HPDE6-E6E7 (cell line): ENCODE data around the gene CARS1.

ENCODE experiments used
- DNase-seq: peaks from one replicate; pipeline ENCODE4 v3.0.0; 2011; ENCODE audit warnings: missing footprints; ENCODE audit errors: extremely low spot score

CARS1 gene

DNA sequence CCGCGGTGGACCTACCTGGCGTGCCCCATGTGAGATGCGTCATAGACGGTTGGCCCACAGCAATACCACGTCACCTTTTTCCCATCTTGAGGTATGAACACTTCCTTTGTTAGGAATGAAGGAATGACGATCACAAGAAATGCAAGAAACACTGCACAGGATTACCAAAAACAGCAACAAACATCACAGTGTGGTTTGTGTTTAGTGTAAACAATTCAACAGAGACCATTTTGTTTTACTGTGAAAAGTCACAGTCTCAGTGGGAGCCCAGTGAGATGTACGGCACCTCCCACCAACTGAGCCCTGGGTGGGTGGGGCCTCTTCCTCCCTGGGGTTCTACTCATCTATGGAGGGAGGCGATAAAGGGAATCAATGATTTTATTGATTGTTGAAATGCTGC is 16.3 kb downstream of the CARS1 start:
- no peak for DNase-seq

DNA sequence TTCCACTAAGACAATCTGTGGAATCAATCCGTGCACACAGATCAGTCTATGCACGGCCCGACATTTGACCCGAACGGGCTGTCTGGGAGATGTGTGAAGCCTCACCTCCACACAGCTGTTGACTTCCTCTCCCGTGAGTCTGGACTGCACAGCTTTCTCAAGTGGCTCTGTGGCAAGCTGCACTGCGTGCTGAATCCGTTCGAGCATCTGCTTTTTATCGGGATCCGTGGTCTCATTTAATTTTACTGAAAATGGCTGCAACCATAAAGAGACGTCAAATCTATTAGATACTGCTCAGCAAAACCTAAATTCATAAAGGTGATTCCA is 19.3 kb downstream of the CARS1 start:
- no peak for DNase-seq

DNA sequence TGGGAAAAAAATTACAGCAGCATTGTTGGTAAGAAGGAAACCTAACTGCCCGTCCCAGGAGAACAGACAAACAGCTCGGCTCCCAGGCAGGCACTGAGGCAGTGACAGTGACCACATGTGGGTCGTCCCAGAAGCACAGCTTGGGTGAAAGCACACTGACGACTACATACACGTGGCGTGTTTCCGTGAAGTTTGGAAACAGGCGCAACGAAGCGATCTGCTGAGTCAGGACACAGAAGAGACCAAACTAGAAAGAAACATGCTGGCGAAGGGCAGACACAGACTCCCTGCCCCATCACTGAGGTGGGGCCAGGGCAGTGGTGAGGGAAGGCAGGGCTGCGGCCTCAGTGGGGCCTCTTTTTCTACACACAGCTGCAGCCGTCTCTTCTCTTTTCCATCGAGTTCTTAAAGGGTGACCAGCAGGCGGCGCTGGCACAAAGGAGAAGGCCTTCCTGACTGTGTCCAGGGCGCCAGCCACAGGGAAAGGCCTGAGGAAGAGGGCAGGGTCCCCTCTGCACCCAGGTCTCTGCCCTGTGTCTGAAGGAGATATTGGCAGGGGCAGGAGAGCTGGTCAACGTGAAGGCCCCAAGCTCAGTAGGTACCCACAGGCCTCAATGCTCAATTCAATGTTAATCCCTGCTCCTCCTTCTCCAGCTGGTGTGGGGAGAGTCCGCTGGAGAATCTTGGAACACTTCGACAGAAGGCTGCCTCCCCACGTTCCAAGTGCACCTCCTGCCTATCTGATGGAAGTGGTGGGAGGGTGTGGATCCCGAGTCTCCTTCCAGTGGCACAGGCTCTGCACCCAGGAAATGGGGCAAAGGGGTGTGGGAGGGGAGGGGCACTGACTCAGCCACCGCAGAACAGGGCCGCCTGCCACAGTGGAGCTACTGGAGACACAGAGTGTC is 19.9 kb downstream of the CARS1 start:
- peak; percentile 70 for DNase-seq

DNA sequence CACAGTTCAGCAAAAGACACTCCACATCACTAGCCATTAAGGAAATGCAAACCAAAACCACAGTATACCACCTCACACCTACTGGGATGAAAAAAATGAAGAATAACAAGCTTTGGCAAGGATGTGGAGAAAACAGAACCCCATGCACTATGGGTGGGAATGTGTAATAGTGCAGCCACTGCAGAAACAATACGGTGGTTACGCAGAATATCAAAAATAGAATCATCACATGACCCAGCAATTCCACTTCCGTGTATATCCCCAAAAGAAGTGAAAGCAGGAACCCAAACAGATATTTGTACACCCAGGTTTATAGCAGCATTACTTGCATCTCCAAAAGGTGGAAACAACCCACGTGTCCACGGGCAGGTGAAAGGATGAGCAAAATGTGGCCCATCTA is 20.8 kb downstream of the CARS1 start:
- no peak for DNase-seq

GRCh38 chr11:3035333-3035732 is 21.9 kb downstream of the CARS1 start:
- no peak for DNase-seq

- DNase-seq, result no peak
These were observed 26.7 kb downstream of the CARS1 start for GRCh38 chr11:3030289-3031070.

DNA sequence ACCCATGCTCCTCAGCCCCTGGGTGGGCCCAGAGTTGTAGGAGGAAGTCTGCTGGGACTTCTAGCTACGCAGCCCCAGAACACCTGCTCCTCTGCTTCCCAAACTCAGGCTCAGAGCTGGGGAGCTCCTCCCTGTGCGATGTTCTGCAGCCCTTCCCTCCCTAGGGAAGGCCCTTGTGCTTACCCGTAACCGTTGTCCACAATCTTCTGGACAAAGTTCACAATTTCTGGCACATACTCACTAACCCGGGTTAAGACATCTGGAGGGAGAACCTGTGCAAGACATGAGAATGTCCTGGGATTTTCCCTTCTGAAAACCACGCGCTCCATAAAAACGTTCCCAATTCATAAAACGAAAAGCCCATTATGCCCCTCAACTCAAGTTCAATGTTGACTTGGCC is 28.4 kb downstream of the CARS1 start:
- DNase-seq, result no peak

DNA sequence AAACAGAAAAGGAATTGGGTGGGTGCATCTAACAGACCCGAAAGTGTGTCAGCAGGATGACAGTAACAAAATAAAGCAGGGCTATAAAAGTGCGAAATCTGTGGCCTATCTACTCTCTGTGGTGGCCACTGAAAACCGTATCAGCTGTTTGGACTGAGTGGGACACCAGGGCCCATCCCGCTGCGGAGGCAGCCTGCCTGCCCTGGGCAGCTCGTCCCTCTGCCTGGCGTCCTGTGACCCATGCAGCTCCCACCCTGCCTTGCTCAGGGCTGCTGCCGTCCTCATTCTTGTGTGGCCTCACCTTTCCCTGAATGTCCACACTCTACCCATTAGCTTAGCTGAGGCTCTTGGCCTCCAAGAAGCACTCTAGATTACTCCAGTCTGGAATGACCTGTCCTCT is 30.4 kb downstream of the CARS1 start:
- no peak for DNase-seq

- peak; percentile 64 for DNase-seq
These were observed 34.2 kb downstream of the CARS1 start for GRCh38 chr11:3022982-3023381.

- DNase-seq, result peak; percentile 49
These were observed 34.8 kb downstream of the CARS1 start for GRCh38 chr11:3022300-3022967.

GRCh38 chr11:3021125-3021524 is 36.1 kb downstream of the CARS1 start:
- peak; percentile 50 for DNase-seq

- no peak for DNase-seq
These were observed 37.2 kb downstream of the CARS1 start for GRCh38 chr11:3020011-3020410.

- no peak for DNase-seq
These were observed 38.6 kb downstream of the CARS1 start for GRCh38 chr11:3018596-3018995.

DNA sequence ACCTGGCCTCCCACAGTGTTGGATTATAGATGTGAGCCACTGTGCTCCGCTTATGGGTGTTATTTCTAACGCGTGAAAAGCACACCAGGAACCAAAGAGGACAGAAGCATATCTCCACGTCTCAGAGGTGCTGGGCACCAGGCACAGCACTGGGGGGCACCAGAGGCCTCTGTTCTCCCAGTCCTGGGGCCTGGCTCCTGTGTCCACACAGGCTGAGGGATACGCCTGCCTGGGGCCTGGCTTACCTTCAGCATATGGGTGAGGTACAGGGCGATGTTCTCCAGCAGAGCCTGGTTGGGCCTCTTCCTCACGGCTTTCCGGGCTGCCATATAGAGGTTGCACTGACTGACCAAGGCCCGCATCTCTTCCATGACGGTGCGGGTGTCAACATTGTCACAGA is 40.4 kb downstream of the CARS1 start:
- no peak for DNase-seq

- no peak for DNase-seq
These were observed 41.4 kb downstream of the CARS1 start for GRCh38 chr11:3015796-3016195.

DNA sequence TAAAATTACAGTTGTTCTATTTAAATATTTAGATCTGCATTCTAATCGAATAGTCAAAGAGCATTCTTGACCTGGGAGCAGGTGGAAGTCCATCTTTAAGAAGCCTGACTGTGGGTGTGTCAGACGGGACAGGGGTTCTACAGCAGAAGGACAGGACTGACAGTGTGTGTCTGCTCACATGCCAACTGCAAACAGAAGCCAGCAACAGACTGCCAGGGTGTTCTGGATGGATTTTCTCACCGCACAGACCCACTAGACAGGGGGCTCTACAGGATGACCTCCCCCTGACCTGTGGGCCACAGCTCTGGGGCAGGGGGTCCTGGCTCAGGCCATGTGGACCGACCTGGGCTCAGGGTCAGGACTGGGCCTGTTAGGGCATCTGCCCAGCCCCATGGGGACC is 42.3 kb downstream of the CARS1 start:
- DNase-seq, result no peak

- no peak for DNase-seq
These were observed 42.9 kb downstream of the CARS1 start for GRCh38 chr11:3014057-3014938.

DNA sequence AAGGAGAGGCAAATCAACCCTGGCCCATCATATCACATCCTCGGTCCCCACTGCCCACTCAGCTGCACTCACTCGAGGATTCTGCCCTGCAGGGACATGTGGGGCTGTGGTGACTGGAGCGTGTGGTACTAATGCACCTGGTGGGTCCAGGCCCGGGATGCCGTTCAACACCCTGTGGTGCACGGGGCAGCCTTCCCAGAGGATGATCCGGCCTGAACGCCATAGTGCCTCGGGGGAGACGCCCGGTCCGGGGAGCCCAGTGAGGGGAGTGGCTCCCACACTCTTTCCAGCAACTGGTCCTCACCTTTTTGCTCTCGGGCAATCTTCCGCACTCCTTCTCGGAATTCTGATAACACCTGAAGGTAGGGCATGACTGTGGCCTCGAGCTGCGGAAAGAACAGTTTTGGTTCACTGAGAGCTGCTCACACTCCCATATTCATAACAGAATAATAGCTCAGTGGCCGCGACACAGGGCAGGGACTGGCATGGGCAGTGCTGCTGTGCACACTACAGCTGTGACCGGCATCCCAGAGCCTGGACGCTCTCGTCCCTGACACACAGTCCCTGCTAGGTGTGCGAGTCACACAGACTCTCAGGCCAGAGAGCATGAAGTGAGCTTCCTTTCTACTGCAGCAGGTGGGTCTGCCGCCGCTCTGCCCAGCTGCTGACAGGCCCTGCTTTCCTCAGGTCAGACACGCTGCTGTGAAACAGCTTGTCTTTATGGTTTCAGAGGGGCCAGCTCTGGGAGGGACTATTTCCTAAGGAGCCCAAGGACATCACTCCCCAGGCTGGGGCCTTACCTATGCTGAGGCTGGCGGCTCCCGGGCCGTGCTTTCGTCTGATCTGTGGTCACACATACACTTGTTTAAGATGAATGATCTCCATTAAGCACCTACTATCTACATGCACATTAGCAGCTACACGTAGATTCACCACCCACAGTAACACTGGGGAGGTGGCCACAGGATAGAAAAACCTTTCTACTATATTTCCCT is 45.0 kb downstream of the CARS1 start:
- DNase-seq, result no peak

GRCh38 chr11:3010521-3011275 is 46.5 kb downstream of the CARS1 start:
- no peak for DNase-seq

- DNase-seq, result no peak
These were observed 47.2 kb downstream of the CARS1 start for GRCh38 chr11:3010004-3010403.
